Measurements from ENCODE around the gene THEMIS2. TPM values are rescaled to one million over a fixed set of nuclear protein-coding genes. Genes with fewer than 3 reads are reported as not detected.
"Not testable (repeated sequence)": the region's sequence is repeated elsewhere in the genome, so short reads cannot be mapped to it uniquely, and the experiment has no call there.

THEMIS2 gene
- total and polyA plus RNA-seq, 9 of the 15 experiments (the other 6 are each of a cell fraction or from before 2014, with no cell fraction given) = 2.3 to 12.7 (median 8.0) TPM

DNA sequence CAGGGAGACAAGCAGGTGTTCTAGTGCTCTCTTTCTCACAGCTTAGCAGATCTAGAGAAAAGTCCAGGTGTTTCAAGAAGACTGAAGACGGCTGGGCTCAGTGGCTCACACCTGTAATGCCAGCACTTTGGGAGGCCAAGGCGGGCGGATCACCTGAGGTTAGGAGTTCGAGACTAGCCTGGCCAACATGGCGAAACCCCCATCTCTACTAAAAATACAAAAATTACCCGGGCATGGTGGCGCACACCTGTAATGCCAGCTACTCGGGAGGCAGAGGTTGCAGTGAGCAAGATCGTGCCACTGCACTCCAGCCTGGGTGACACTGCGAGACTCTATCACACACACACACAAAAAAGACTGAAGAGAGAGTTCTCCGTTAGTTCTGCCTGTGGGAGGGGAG, 14.8 kb upstream of the THEMIS2 start:
- H3K27ac ChIP-seq (ENCODE audit: extremely low read depth, low read depth, low read length); BruUV-seq (replicated peaks); H3K36me3 ChIP-seq (ENCODE audit: control insufficient read depth, insufficient read depth, low read length); FAIRE-seq; H3K9me3 ChIP-seq (replicated peaks; ENCODE audit: control insufficient read depth, insufficient read depth, low read depth, low read length); H3K79me2 ChIP-seq (ENCODE audit: control insufficient read depth, insufficient read depth, low read length); H3K9ac ChIP-seq (ENCODE audit: insufficient read depth in 1 of 2, low read depth in 2 of 2, low read length in 2 of 2); DNase-seq (ENCODE audit: extremely low read depth in 1 of 4, low spot score in 3 of 4); in situ Hi-C loops (cut with MboI); H2AFZ ChIP-seq (ENCODE audit: low read depth, low read length); H3K4me3 ChIP-seq; H4K20me1 ChIP-seq (replicated peaks; ENCODE audit: control insufficient read depth, insufficient read depth, low read length); H3K9me1 ChIP-seq (ENCODE audit: control insufficient read depth, insufficient read depth, low read length); ATAC-seq; H3K4me2 ChIP-seq (ENCODE audit: insufficient read depth, low read length); H3K27me3 ChIP-seq (ENCODE audit: control insufficient read depth in 2 of 2, insufficient read depth in 2 of 2, low read length in 2 of 2); TF ChIP-seq FOXM1 (IDR thresholded peaks at IDR 0.05; ENCODE audit: low read depth): not testable (repeated sequence)
- 53% methylated on average over 11 of the region's 11 CpGs for WGBS (ENCODE audit: insufficient coverage, low coverage, missing lambda C conversion rate)
- CTCF ChIA-PET (ENCODE audit: low intra/inter-chr PET ratio) = interaction anchor here (0.6 to 3.9 kb wide), 4 partner anchors 90 to 796 kb away, joined by 4 to 44 read pairs (median 8); no protein-coding TSS in a partner anchor
- POLR2A ChIA-PET = interaction anchor here (0.6 to 2.4 kb wide), 7 partner anchors 9 to 722 kb away, joined by 3 to 12 read pairs (median 3); no protein-coding TSS in a partner anchor
- peaks cover 5 to 15% of the 10 kb centered on the region in 2 experiments; a peak in 4 of 5 replicates for H3K4me1 ChIP-seq (replicated peaks in 1 of 2; ENCODE audit: control insufficient read depth in 2 of 2, insufficient read depth in 2 of 2, low read length in 2 of 2)
- TF ChIP-seq FOXM1 (CRISPR knock-in tag; IDR thresholded peaks at IDR 0.05; ENCODE audit: low read depth) = 0 out of 2 replicates have a peak, but pooled peaks have one; percentile 28
- intact Hi-C loops (cut with micrococcal nuclease) = loop anchor here (5.0 kb wide), 2 partner anchors 80 to 1020 kb away; no protein-coding TSS in a partner anchor

DNA sequence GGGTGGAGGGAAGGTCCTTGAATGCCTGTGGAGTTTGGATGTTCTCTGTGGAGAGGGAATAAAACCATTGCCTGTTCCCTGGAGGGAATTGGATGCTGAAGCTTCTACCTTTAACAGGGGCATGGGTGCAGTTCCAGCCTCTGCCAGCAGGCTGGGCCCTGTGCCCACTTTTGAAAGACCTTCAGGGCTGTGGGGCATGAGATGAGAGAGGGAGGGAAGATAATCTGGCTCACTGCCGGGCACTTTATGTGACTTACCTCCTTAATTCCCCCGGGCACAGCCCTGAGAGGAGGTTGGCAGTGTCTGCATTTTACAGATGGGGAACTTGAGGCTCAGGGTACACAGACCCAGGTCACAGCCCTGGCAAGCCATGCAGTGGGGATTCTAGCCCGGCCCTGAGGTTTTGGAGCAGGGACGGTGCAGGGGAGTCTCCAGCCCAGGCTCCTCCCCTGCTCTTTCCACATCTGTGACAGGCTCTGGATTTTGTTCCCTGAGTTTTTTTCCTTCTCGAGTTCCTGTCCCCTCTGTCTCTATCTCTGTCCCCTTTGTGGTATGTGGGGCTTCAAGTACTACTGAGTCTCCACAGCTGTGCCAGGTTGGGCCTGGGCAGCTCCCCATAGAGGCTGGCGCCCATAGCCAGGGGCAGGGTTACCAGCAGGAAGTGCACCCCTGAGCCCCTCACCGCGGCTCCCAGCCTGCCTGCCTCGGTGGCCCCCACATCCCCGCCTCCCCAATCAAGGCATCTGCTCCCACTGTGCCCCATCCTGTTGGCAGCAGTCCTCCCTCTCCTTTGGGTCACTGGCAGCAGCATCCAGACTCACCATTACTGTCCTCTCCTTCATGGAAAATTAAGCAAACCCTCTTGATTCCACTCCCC, 14.0 kb upstream of the THEMIS2 start:
- no peaks in the 10 kb centered on the region for H3K36me3 ChIP-seq (ENCODE audit: control insufficient read depth, insufficient read depth, low read length)
- no peak overlapping the region for H3K27ac ChIP-seq (ENCODE audit: extremely low read depth, low read depth, low read length)
- H3K9me1 ChIP-seq (ENCODE audit: control insufficient read depth, insufficient read depth, low read length) = no peaks in the 10 kb centered on the region
- peak overlapping the region; percentile 86 for H2AFZ ChIP-seq (ENCODE audit: low read depth, low read length)
- H4K20me1 ChIP-seq (replicated peaks; ENCODE audit: control insufficient read depth, insufficient read depth, low read length) = no peaks in the 10 kb centered on the region
- BruUV-seq (replicated peaks) = no TSS peak
- H3K4me1 ChIP-seq (replicated peaks in 1 of 2; ENCODE audit: control insufficient read depth in 2 of 2, insufficient read depth in 2 of 2, low read length in 2 of 2) = peaks cover 8 to 23% of the 10 kb centered on the region in 2 experiments; a peak in 4 of 5 replicates
- POLR2A ChIA-PET = interaction anchor here (0.6 to 2.4 kb wide), 5 partner anchors 9 to 722 kb away, joined by 3 to 12 read pairs (median 3); no protein-coding TSS in a partner anchor
- in situ Hi-C loops (cut with MboI) (no loop called here), intact Hi-C loops (cut with micrococcal nuclease) (loop anchor here (1.0 to 5.0 kb wide), 5 partner anchors 79 to 1019 kb away; no protein-coding TSS in a partner anchor)
- H3K9me3 ChIP-seq (replicated peaks; ENCODE audit: control insufficient read depth, insufficient read depth, low read depth, low read length) = no peaks in the 10 kb centered on the region
- H3K9ac ChIP-seq (ENCODE audit: insufficient read depth in 1 of 2, low read depth in 2 of 2, low read length in 2 of 2) = peak overlapping the region in 1 of 2 experiments; percentile 58; a peak in 3 of 4 replicates
- CTCF ChIA-PET (ENCODE audit: low intra/inter-chr PET ratio) = interaction anchor here (0.5 to 3.9 kb wide), 7 partner anchors 89 to 796 kb away, joined by 3 to 44 read pairs (median 4); partner anchors contain the start of gene PHACTR4
- DNase-seq (ENCODE audit: extremely low read depth in 1 of 4, low spot score in 3 of 4) (peak; percentile 69 to 90 (median 76)), FAIRE-seq (peak; percentile 90), ATAC-seq (peak; percentile 92)
- no peaks in the 10 kb centered on the region for H3K79me2 ChIP-seq (ENCODE audit: control insufficient read depth, insufficient read depth, low read length)
- H3K4me2 ChIP-seq (ENCODE audit: insufficient read depth, low read length) = peak overlapping the region; percentile 40; the same call in 1 of the 2 replicates
- no peaks in the 10 kb centered on the region for H3K27me3 ChIP-seq (ENCODE audit: control insufficient read depth in 2 of 2, insufficient read depth in 2 of 2, low read length in 2 of 2)
- H3K4me3 ChIP-seq = no peak overlapping the region
- 62% methylated on average over 9 of the region's 10 CpGs for WGBS (ENCODE audit: insufficient coverage, low coverage, missing lambda C conversion rate)
- peak; percentile 21 for TF ChIP-seq TBP (optimal IDR thresholded peaks at IDR 0.05; ENCODE audit: low read depth, low read length)
- no peak for TF ChIP-seq CSDE1 (IDR thresholded peaks at IDR 0.05)
- TF ChIP-seq PML (IDR thresholded peaks at IDR 0.05; ENCODE audit: low read length) = no peak
- no peak for TF ChIP-seq U2AF1 (optimal IDR thresholded peaks at IDR 0.05; ENCODE audit: low read depth, low read length)
- no peak for TF ChIP-seq MEF2A (IDR thresholded peaks at IDR 0.05; ENCODE audit: control insufficient read depth, low read depth, low read length)
- no peak for TF ChIP-seq SREBF2 (CRISPR knock-in tag; IDR thresholded peaks at IDR 0.05)
- no peak for TF ChIP-seq ZNF766 (CRISPR knock-in tag; conservative IDR thresholded peaks at IDR 0.05)
- TF ChIP-seq POLR2AphosphoS5 (IDR thresholded peaks at IDR 0.05; ENCODE audit: control insufficient read depth, insufficient read depth, low read depth, low read length) = no peak
- TF ChIP-seq, protein P1, sequence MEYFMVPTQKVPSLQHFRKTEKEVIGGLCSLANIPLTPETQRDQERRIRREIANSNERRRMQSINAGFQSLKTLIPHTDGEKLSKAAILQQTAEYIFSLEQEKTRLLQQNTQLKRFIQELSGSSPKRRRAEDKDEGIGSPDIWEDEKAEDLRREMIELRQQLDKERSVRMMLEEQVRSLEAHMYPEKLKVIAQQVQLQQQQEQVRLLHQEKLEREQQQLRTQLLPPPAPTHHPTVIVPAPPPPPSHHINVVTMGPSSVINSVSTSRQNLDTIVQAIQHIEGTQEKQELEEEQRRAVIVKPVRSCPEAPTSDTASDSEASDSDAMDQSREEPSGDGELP (CRISPR knock-in tag; IDR thresholded peaks at IDR 0.05; ENCODE audit: borderline replicate concordance) = peak; percentile 48; the same call in 1 of the 2 replicates
- TF ChIP-seq MAZ (CRISPR knock-in tag; conservative IDR thresholded peaks at IDR 0.05 in 1 of 2, IDR thresholded peaks at IDR 0.05 in 1 of 2) = peak; percentile 58 to 92; a peak in 3 of 4 replicates
- peak; percentile 45 for TF ChIP-seq BRD9 (IDR thresholded peaks at IDR 0.05; ENCODE audit: low read depth, partially characterized antibody)
